ENCODE data around the gene PRR29. TPM values are rescaled to one million over a fixed set of nuclear protein-coding genes. Genes with fewer than 3 reads are reported as not detected.

PRR29 gene
- total and polyA plus RNA-seq, 2 donors (not counting 1 experiment from before 2014, with no cell fraction given), result 0.03 TPM; not detected in 1

GRCh38 chr17:63999680-64000531, 1.8 kb downstream of the PRR29 start:
- ChIA-PET CTCF (interaction anchor here (1.3 to 1.6 kb wide), 4 partner anchors 20 to 134 kb away, joined by 4 to 7 read pairs (median 4); partner anchors contain the start of gene ICAM2), POLR2A (interaction anchor here (0.6 kb wide), 1 partner anchor 79 kb away, joined by 7 read pairs; no protein-coding TSS in a partner anchor)
- H3K27me3 Mint-ChIP-seq, result peaks cover 10% of the 10 kb centered on the region

More at GRCh38 chr17:63999680-64000531, 1.8 kb downstream of the PRR29 start:
- DNase-seq (no peak), ATAC-seq (ENCODE audit: low read depth) (no peak)
- H3K9me3 Mint-ChIP-seq (ENCODE audit: insufficient read depth), result no peaks in the 10 kb centered on the region
- Histone ChIP-seq H3K4me1 (ENCODE audit: control insufficient read depth in 2 of 2, insufficient read depth in 2 of 2, low read length in 2 of 2) (peaks cover 19 to 23% of the 10 kb centered on the region in 2 donors), H3K27ac (ENCODE audit: low read length in 2 of 2) (no peak overlapping the region), H3K4me3 (ENCODE audit: control extremely low read depth in 1 of 5, extremely low read depth in 1 of 5, insufficient read depth in 1 of 5, low read depth in 2 of 5, low read length in 4 of 5) (no peak overlapping the region), H3K79me2 (ENCODE audit: control insufficient read depth, insufficient read depth, low read length) (peaks cover 3% of the 10 kb centered on the region), H2AFZ (ENCODE audit: insufficient read depth, low read depth, low read length, poor library complexity, severe bottlenecking) (no peak overlapping the region), H3K9me3 (ENCODE audit: control extremely low read depth in 1 of 3, control insufficient read depth in 2 of 3, insufficient read depth in 1 of 3, low read length in 2 of 3) (no peaks in the 10 kb centered on the region), H3K36me3 (replicated peaks in 1 of 2; ENCODE audit: control extremely low read depth in 1 of 2, control insufficient read depth in 1 of 2, extremely low read depth in 1 of 2, insufficient read depth in 2 of 2, low read length in 1 of 2) (peaks cover 0 to 27% of the 10 kb centered on the region in 2 experiments), H3K27me3 (replicated peaks in 1 of 4; ENCODE audit: control extremely low read depth in 1 of 4, control insufficient read depth in 3 of 4, insufficient read depth in 4 of 4, low read length in 3 of 4) (peaks cover 0 to 20% (median 5%) of the 10 kb centered on the region in 4 experiments), H3K9ac (ENCODE audit: low read length) (no peak overlapping the region), H4K20me1 (ENCODE audit: control insufficient read depth, insufficient read depth, low read length, poor library complexity, severe bottlenecking) (peaks cover 40% of the 10 kb centered on the region), H3K4me2 (replicated peaks; ENCODE audit: low read depth, low read length, poor library complexity, severe bottlenecking) (peak overlapping the region; percentile 97)
- intact Hi-C loops (cut with micrococcal nuclease), result no loop called here
- no peak for TF ChIP-seq EZH2 (IDR thresholded peaks at IDR 0.05; ENCODE audit: borderline replicate concordance, insufficient read depth, low read depth, low read length, poor library complexity, severe bottlenecking)
- TF ChIP-seq CTCF (IDR thresholded peaks at IDR 0.05), result no peak
- peak overlapping the region; percentile 26 for H3K27ac Mint-ChIP-seq
- H3K4me1 Mint-ChIP-seq, result peaks cover 26% of the 10 kb centered on the region
- 92% methylated on average over 19 of the region's 25 CpGs for WGBS (ENCODE audit: insufficient coverage)
- H3K4me3 Mint-ChIP-seq, result peak overlapping the region; percentile 69
